GM12875 (cell line): Measurements from ENCODE around the gene HS6ST3.

Experiments
- H3K4me3 ChIP-seq: one replicate; pipeline ENCODE4 v1.5.1; 2011; ENCODE audit warnings: low read depth, low read length, control low read depth
- TF ChIP-seq, protein P1 (sequence below): IDR thresholded peaks from 2 replicates; pipeline ENCODE4 v1.5.1; 2011; ENCODE audit warnings: low read depth, mild to moderate bottlenecking, control low read depth, inconsistent platforms, low read length, moderate library complexity, borderline replicate concordance; ENCODE audit not compliant: insufficient read depth

The HS6ST3 gene

DNA sequence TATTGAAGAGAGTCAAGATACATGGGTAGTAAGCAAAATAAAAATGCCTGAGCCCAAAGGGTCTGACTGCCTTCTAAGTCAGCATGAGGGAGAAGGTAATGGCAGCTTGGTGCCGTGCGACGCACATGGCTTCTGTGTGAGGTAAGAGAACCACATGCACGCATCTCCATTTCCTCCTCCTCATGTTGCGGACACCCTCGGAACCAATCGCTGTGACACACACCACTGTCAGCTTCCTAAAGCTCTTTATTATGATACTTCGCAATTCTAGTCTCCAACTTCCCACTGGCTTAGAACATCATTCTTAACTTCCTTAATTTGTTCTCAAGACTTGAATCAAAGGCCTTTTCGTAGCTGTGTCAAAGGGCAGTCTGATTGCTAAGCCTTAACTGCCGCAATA is 734.2 kb downstream of the HS6ST3 start:
- H3K4me3 ChIP-seq: no peak overlapping the region
- TF ChIP-seq, protein P1, sequence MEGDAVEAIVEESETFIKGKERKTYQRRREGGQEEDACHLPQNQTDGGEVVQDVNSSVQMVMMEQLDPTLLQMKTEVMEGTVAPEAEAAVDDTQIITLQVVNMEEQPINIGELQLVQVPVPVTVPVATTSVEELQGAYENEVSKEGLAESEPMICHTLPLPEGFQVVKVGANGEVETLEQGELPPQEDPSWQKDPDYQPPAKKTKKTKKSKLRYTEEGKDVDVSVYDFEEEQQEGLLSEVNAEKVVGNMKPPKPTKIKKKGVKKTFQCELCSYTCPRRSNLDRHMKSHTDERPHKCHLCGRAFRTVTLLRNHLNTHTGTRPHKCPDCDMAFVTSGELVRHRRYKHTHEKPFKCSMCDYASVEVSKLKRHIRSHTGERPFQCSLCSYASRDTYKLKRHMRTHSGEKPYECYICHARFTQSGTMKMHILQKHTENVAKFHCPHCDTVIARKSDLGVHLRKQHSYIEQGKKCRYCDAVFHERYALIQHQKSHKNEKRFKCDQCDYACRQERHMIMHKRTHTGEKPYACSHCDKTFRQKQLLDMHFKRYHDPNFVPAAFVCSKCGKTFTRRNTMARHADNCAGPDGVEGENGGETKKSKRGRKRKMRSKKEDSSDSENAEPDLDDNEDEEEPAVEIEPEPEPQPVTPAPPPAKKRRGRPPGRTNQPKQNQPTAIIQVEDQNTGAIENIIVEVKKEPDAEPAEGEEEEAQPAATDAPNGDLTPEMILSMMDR: no peak

DNA sequence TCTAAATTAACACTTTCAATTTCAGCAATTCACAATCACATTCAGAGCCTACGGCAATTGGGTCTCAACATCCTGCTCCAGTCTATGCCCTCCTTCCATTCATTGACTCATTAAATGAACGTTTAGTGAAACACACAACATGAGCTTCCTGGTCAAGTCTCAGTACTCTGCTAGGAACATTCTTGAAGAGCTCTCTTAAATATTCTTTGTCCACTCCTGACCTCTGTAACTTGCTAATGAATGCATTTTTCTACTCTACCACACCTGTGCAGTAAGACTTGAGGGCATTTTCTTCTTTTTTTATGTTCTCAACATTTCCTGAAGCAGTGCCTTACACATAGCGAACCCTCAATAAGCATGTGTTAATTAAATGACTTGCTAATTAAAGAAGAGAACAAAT is 735.7 kb downstream of the HS6ST3 start:
- H3K4me3 ChIP-seq: no peak overlapping the region
- TF ChIP-seq, protein P1: no peak

DNA sequence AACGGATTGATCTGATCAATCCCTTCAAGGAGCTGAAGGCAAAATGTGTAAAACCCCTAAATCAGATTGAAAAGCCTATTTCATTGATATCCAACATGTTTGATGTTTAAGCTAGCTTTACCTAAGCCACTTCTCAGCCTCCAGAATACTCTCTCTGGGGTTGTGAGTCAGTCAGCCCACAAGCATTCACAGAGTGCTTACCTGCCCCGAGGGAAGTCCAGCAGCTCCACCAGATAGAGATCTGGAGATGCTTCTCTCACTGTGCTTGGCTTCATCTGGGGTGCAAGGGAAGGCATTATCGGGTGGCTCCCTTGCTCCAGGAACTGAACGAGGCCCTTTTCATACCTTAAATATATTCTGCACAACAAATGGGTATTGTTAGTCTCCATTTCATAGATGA is 744.7 kb downstream of the HS6ST3 start:
- TF ChIP-seq, protein P1: no peak
- H3K4me3 ChIP-seq: no peak overlapping the region

DNA sequence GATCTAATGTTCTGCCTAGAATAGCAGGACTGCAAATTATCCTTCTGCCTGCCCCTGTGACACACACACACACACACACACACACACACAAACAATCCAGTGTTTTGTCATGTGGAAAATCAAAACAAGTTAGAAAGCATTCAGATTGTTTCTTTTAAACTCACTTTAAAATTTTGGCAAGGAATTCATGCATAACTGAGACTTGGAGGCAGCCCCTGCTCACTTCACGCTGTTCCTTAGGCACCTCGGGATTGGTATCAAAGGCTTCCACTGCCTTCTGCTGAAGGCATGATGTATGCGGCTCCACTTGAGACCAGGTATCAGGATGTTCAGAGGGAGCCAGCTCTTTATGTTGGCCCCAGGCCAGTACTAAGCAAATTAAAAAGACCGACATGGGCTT is 745.6 kb downstream of the HS6ST3 start:
- TF ChIP-seq, protein P1: no peak
- H3K4me3 ChIP-seq: no peak overlapping the region

DNA sequence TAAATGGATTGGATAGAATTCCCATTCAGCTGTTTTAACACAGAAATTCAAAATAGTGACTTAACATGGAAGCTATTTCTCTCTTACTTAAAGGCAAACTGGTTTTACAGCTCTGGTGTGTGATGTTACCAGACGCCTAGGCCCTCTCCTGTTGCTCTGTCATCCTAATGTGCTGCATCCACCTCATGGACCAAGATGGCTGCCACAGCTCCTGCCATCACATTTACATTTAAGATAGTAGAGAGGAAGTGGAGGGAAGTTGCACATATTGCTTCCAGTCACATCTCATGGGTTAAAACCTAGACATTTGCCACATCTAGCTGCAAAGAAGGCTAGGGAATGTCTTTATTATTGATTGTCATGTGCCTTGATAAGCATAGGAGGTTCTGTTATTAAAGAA is 746.8 kb downstream of the HS6ST3 start:
- TF ChIP-seq, protein P1: no peak
- H3K4me3 ChIP-seq: no peak overlapping the region

DNA sequence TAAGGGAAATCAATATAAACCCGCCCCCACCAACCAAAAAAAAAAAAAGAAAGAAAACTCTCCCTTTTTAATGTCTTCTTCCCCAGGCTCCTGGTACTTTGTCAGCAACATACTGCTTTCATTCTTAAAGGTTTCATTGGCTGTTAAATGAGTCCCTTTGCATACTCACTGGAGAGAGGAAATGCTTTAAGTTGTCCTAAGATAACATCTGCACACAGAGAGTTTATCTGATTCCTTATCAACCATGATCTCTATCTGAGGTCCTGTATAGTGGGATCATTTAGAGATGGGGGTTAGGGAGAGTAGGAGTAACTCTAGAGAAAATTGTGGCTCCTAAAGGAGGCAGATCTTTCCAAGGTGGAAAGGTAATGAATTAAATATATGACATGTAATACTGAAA is 747.9 kb downstream of the HS6ST3 start:
- no peak overlapping the region for H3K4me3 ChIP-seq
- TF ChIP-seq, protein P1: no peak

DNA sequence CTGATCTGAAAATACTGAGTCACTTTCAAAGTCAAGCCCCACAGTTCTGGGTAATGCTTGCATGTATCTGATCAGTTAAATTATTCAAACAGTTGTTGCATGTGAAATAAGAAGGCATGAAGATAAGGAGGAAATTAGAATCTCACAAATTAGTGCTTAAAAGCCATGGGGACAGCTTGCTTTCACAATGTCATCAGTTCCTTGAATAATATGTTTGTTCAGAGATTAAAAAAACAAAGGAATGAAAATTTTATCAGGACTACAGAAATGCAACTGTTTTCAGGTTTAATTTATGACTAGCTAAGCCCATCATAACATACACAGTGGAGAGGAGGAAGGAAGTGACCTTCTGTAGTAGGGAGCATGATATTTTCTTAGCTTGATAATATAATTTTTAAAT is 754.3 kb downstream of the HS6ST3 start:
- H3K4me3 ChIP-seq: no peak overlapping the region
- TF ChIP-seq, protein P1: no peak
